ENCODE results near the gene ITPR1. TPM values are rescaled to one million over a fixed set of nuclear protein-coding genes. Genes with fewer than 3 reads are reported as not detected.

ITPR1 gene
- total RNA-seq, 2 donors from 2014 or later = 254 to 283 TPM

GRCh38 chr3:4780545-4780957, 287.4 kb downstream of the ITPR1 start:
- DNase-seq (ENCODE audit: low spot score) = no peak
- H3K4me3 ChIP-seq = no peak overlapping the region
- no peak overlapping the region for H3K27ac ChIP-seq
- H3K4me1 ChIP-seq (ENCODE audit: control insufficient read depth in 1 of 2, low read depth in 2 of 2) = peaks cover 0 to 13% of the 10 kb centered on the region in 2 donors
- TF ChIP-seq CTCF (IDR thresholded peaks at IDR 0.05) = no peak
- no peaks in the 10 kb centered on the region for H3K27me3 ChIP-seq (replicated peaks; ENCODE audit: insufficient read depth)
- H3K9me3 ChIP-seq = no peaks in the 10 kb centered on the region
- no peak for ATAC-seq (ENCODE audit: insufficient number of reproducible peaks, low FRiP score, low read depth)
- H3K36me3 ChIP-seq = peaks cover 29% of the 10 kb centered on the region

- no peak for DNase-seq (ENCODE audit: low spot score)
- TF ChIP-seq CTCF (IDR thresholded peaks at IDR 0.05) = no peak
- H3K4me1 ChIP-seq (ENCODE audit: control insufficient read depth in 1 of 2, low read depth in 2 of 2) = peaks cover 0 to 13% of the 10 kb centered on the region in 2 donors
- H3K9me3 ChIP-seq = no peaks in the 10 kb centered on the region
- H3K36me3 ChIP-seq = peaks cover 30% of the 10 kb centered on the region
- no peak overlapping the region for H3K27ac ChIP-seq
- H3K4me3 ChIP-seq = no peak overlapping the region
- H3K27me3 ChIP-seq (replicated peaks; ENCODE audit: insufficient read depth) = no peaks in the 10 kb centered on the region
- no peak for ATAC-seq (ENCODE audit: insufficient number of reproducible peaks, low FRiP score, low read depth)
Measured at GRCh38 chr3:4782095-4782494, 288.9 kb downstream of the ITPR1 start.

- ATAC-seq (ENCODE audit: insufficient number of reproducible peaks, low FRiP score, low read depth) (no peak), DNase-seq (ENCODE audit: low spot score) (no peak)
- no peak overlapping the region for H3K4me3 ChIP-seq
- peaks cover 0 to 1% of the 10 kb centered on the region in 2 donors for H3K4me1 ChIP-seq (ENCODE audit: control insufficient read depth in 1 of 2, low read depth in 2 of 2)
- H3K27ac ChIP-seq = no peak overlapping the region
- no peak for TF ChIP-seq CTCF (IDR thresholded peaks at IDR 0.05)
- no peaks in the 10 kb centered on the region for H3K9me3 ChIP-seq
- H3K27me3 ChIP-seq (replicated peaks; ENCODE audit: insufficient read depth) = no peaks in the 10 kb centered on the region
- peaks cover 50% of the 10 kb centered on the region for H3K36me3 ChIP-seq
Measured at GRCh38 chr3:4785551-4785950, 292.4 kb downstream of the ITPR1 start.

- no peak for ATAC-seq (ENCODE audit: insufficient number of reproducible peaks, low FRiP score, low read depth)
- no peak for TF ChIP-seq CTCF (IDR thresholded peaks at IDR 0.05)
- Histone ChIP-seq H3K27ac (no peak overlapping the region), H3K4me1 (ENCODE audit: control insufficient read depth in 1 of 2, low read depth in 2 of 2) (no peaks in the 10 kb centered on the region), H3K27me3 (replicated peaks; ENCODE audit: insufficient read depth) (no peaks in the 10 kb centered on the region), H3K36me3 (peaks cover 59% of the 10 kb centered on the region), H3K9me3 (no peaks in the 10 kb centered on the region), H3K4me3 (no peak overlapping the region)
- DNase-seq (ENCODE audit: low spot score) = no peak
Measured at GRCh38 chr3:4786431-4786830, 293.3 kb downstream of the ITPR1 start.

DNA sequence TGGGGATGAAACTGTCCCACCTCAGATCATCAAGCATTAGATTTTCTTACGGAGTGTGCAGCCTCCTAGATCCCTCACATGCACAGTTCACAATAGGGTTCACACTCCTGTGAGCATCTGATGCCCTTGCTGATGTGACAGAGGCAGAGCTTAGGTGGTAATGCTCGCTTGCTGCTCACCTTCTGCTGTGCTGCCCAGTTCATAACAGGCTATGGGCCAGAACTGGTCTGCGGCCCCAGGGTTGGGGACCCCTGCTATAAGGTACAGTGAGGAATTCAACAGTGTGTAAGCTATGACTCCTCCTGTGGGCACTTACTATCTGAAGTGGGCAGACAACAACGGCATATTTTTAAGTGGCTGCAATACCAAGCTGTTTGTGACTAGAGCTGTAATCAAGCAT, 298.2 kb downstream of the ITPR1 start:
- DNase-seq (ENCODE audit: low spot score) (no peak), ATAC-seq (ENCODE audit: insufficient number of reproducible peaks, low FRiP score, low read depth) (no peak)
- Histone ChIP-seq H3K4me3 (no peak overlapping the region), H3K9me3 (no peaks in the 10 kb centered on the region), H3K36me3 (peaks cover 45% of the 10 kb centered on the region), H3K4me1 (ENCODE audit: control insufficient read depth in 1 of 2, low read depth in 2 of 2) (no peaks in the 10 kb centered on the region), H3K27me3 (replicated peaks; ENCODE audit: insufficient read depth) (no peaks in the 10 kb centered on the region), H3K27ac (no peak overlapping the region)
- TF ChIP-seq CTCF (IDR thresholded peaks at IDR 0.05) = no peak

Measured in thoracic aorta (tissue), 2 donors.